K562 (cell line): ENCODE measurements around the gene NELFE. TPM values are rescaled to one million over a fixed set of nuclear protein-coding genes. Genes with fewer than 3 reads are reported as not detected.

Source experiments
- CBX2 ChIP-seq: fragments of 200-600 bp; sonication (generic); IDR thresholded peaks from one replicate; pipeline ENCODE4 v1.6.1; 2012; ENCODE audit warnings: mild to moderate bottlenecking, low read length, inconsistent platforms; ENCODE audit not compliant: insufficient read depth, poor library complexity, severe bottlenecking
- GTF2A2 ChIP-seq: IDR thresholded peaks from 2 replicates; pipeline ENCODE4 v1.6.1; 2016; ENCODE audit warnings: mild to moderate bottlenecking, missing genetic modification characterization, missing compliant biosample characterization
- HDAC8 ChIP-seq: fragments of 450-650 bp; IDR thresholded peaks from 2 replicates; pipeline ENCODE4 v1.6.1; 2016; ENCODE audit warnings: mild to moderate bottlenecking, missing genetic modification characterization, moderate library complexity, missing compliant biosample characterization
- NFRKB ChIP-seq: fragments of 450-650 bp; IDR thresholded peaks from 2 replicates; pipeline ENCODE4 v1.6.1; 2016; ENCODE audit warnings: low read depth
- PHB2 ChIP-seq: fragments of 450-650 bp; IDR thresholded peaks from 2 replicates; pipeline ENCODE4 v1.6.1; 2017; ENCODE audit warnings: low read depth
- PKNOX1 ChIP-seq: fragments of 450-650 bp; IDR thresholded peaks from 2 replicates; pipeline ENCODE4 v1.6.1; 2016
- RBM39 ChIP-seq: fragments of 200-400 bp; formaldehyde crosslinking; optimal IDR thresholded peaks from 2 replicates; pipeline ENCODE3; 2018; ENCODE audit warnings: low read depth, low read length
- SPI1 ChIP-seq: IDR thresholded peaks from 2 replicates; pipeline ENCODE4 v1.6.1; 2011; ENCODE audit warnings: low read depth, low read length, control low read depth, borderline replicate concordance
- ZBTB2 ChIP-seq: fragments of 450-650 bp; IDR thresholded peaks from 2 replicates; pipeline ENCODE4 v1.6.1; 2016; ENCODE audit warnings: antibody characterized with exemption
- ZC3H11A ChIP-seq: IDR thresholded peaks from 2 replicates; pipeline ENCODE4 v1.6.1; 2012; ENCODE audit warnings: low read depth, low read length, improper control_type of control experiment
- ZNF140 ChIP-seq: fragments of 250-450 bp; sonication (Bioruptor Pico); IDR thresholded peaks from 2 replicates; pipeline ENCODE4 v1.8.0; 2021; ENCODE audit warnings: moderate library complexity, mild to moderate bottlenecking, inconsistent platforms
- ZNF277 ChIP-seq: fragments of 250-450 bp; sonication (Bioruptor Pico); IDR thresholded peaks from 2 replicates; pipeline ENCODE4 v1.8.0; 2022; ENCODE audit warnings: inconsistent platforms, mild to moderate bottlenecking, moderate library complexity, borderline replicate concordance
- ZNF395 ChIP-seq: fragments of 200-800 bp; sonication (Bioruptor generic); IDR thresholded peaks from 2 replicates; pipeline ENCODE4 v1.6.1; 2017; ENCODE audit warnings: missing genetic modification characterization, missing compliant biosample characterization
- ZNF445 ChIP-seq: fragments of 250-450 bp; sonication (Bioruptor Pico); IDR thresholded peaks from 2 replicates; pipeline ENCODE4 v1.4.0; 2020; ENCODE audit warnings: low read depth, mild to moderate bottlenecking, moderate library complexity
- ZNF584 ChIP-seq: fragments of 200-800 bp; sonication (Bioruptor generic); IDR thresholded peaks from 2 replicates; pipeline ENCODE4 v1.6.1; 2016; ENCODE audit warnings: low read depth, mild to moderate bottlenecking, missing genetic modification characterization, missing compliant biosample characterization
- ZNF76 ChIP-seq: fragments of 250-450 bp; sonication (Bioruptor Pico); IDR thresholded peaks from 2 replicates; pipeline ENCODE4 v1.4.0; 2020; ENCODE audit warnings: mild to moderate bottlenecking, moderate library complexity, borderline replicate concordance
- ZNF780A ChIP-seq: fragments of 250-450 bp; sonication (Bioruptor Pico); IDR thresholded peaks from 2 replicates; pipeline ENCODE4 v1.5.0; 2021; ENCODE audit warnings: mild to moderate bottlenecking
- polyA plus RNA-seq, 8 experiments: library from polyadenylated mRNA; depleted of rRNA in 4 of 8; stranded (reverse) in 5 of 8; unstranded in 3 of 8; fragments of >200 nt; fragmentation: Nextera tagmentation in 2 of 8; fragmentation: Illumina TruSeq in 1 of 8; extraction: Ambion mirVana in 2 of 8; extraction: Trizol in 1 of 8; gene quantifications; 2 replicates each; pipeline versions ENCODE4 v1.2.1 to v1.2.3, GENCODE V29; 2011 to 2014; ENCODE audit warnings: inconsistent platforms in 1 of 8, missing spikeins in 1 of 8
- total RNA-seq, 7 experiments: library from RNA; depleted of rRNA in 6 of 7; stranded (reverse); fragments of >200 nt in 6 of 7; fragmentation: Illumina TruSeq in 2 of 7; extraction: Trizol in 2 of 7; gene quantifications; 2 replicates each; pipeline versions ENCODE4 v1.2.1 to v1.2.3, GENCODE V29; 2011 to 2021; ENCODE audit warnings: low replicate concordance in 1 of 7
- TF ChIP-seq, protein P1 (sequence below): sonication (generic); formaldehyde crosslinking; IDR thresholded peaks from 2 replicates; pipeline ENCODE4 v1.8.1; 2023; ENCODE audit warnings: mild to moderate bottlenecking, missing genetic modification reagents, moderate library complexity
- TF ChIP-seq, protein P2 (sequence below): sonication (generic); IDR thresholded peaks from 2 replicates; pipeline ENCODE4 v1.6.1; 2016

The NELFE gene
- total and polyA plus RNA-seq, 9 of the 15 experiments (the other 6 are each of a cell fraction or from before 2014, with no cell fraction given) = 15.2 to 157 (median 91.5) TPM

- TF ChIP-seq, protein P1, sequence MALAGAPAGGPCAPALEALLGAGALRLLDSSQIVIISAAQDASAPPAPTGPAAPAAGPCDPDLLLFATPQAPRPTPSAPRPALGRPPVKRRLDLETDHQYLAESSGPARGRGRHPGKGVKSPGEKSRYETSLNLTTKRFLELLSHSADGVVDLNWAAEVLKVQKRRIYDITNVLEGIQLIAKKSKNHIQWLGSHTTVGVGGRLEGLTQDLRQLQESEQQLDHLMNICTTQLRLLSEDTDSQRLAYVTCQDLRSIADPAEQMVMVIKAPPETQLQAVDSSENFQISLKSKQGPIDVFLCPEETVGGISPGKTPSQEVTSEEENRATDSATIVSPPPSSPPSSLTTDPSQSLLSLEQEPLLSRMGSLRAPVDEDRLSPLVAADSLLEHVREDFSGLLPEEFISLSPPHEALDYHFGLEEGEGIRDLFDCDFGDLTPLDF (CRISPR knock-in tag) = peak; percentile 75; the same call in 1 of the 2 replicates
- TF ChIP-seq RBM39 (peak; percentile 66), ZC3H11A (0 out of 2 replicates have a peak, but pooled peaks have one; percentile 51), ZNF395 (CRISPR knock-in tag) (peak; percentile 99), ZNF445 (CRISPR knock-in tag) (no peak), SPI1 (peak; percentile 76; the same call in 1 of the 2 replicates), HDAC8 (tag) (peak; percentile 91), ZNF584 (CRISPR knock-in tag) (peak; percentile 91), GTF2A2 (tag) (no peak), PKNOX1 (peak; percentile 85), ZNF76 (CRISPR knock-in tag) (peak; percentile 95), ZBTB2 (no peak; the same call in 1 of the 2 replicates), ZNF277 (no peak), NFRKB (peak; percentile 69), CBX2 (no peak), ZNF780A (CRISPR knock-in tag) (no peak), PHB2 (no peak), ZNF140 (CRISPR knock-in tag) (0 out of 2 replicates have a peak, but pooled peaks have one; percentile 63)
- TF ChIP-seq, protein P2, sequence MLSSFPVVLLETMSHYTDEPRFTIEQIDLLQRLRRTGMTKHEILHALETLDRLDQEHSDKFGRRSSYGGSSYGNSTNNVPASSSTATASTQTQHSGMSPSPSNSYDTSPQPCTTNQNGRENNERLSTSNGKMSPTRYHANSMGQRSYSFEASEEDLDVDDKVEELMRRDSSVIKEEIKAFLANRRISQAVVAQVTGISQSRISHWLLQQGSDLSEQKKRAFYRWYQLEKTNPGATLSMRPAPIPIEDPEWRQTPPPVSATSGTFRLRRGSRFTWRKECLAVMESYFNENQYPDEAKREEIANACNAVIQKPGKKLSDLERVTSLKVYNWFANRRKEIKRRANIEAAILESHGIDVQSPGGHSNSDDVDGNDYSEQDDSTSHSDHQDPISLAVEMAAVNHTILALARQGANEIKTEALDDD = no peak; the same call in 1 of the 2 replicates
Measured at GRCh38 chr6:31958741-31959739, at the start of gene NELFE, which contains the start of gene SKIC2 (continued).
